Measurements from ENCODE around the gene PIP5K1C. TPM values are rescaled to one million over a fixed set of nuclear protein-coding genes. Genes with fewer than 3 reads are reported as not detected.
A peak's percentile ranks its signal among the peaks of the same experiment; 100 is the strongest.

The PIP5K1C gene
- total and polyA plus RNA-seq, 10 of the 15 experiments (the other 5 are each of a cell fraction or from before 2014, with no cell fraction given) = 0.39 to 19.6 (median 5.3) TPM

DNA sequence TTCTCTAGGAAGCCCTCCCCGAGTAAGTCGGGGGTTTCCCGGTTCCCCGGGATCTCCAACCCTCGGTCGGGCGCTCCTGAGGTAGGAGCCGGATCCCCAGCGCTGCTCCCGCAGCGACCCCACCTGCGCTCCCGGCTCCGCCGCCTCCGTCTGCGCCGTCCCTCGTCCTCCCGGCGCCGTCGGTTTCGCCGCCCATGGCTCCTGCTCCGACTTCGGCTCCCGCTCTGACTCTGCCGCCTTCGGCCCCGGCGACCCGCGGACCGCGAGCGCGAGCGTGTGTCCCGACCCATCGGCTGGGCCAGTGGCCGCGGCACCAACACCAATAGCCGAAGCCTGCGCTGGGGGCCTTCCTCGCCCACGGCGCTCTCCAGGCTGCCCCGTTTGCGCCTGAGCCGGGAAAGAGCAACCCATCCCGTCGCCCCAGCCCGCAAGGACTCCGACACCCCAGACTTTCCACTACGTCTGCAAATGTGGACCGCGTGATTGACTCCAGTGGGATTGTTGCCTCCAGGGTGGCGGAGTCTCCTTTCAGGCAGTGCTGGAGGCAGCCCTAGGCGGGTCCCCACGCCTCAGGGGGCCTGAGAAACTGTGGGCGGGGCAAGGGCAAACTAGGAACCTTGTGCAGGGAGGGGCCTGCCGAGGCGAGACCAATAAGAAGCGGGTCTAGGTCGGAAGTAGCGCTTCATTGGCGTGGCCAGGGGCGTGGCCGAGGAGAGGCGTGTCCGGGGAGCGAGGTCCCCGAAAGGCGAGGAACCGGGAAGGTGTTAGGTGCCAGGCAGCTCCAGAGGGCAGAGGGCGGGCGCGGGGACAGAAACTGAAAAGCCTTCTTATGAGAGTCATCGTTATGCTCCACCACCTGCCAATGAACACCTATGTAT is 73.6 kb downstream of the PIP5K1C start, which contains the start of gene CACTIN (continued):
- peak; percentile 79; the same call in 1 of the 2 replicates for TF ChIP-seq SMARCA5 (IDR thresholded peaks at IDR 0.05)
- TF ChIP-seq, protein P1, sequence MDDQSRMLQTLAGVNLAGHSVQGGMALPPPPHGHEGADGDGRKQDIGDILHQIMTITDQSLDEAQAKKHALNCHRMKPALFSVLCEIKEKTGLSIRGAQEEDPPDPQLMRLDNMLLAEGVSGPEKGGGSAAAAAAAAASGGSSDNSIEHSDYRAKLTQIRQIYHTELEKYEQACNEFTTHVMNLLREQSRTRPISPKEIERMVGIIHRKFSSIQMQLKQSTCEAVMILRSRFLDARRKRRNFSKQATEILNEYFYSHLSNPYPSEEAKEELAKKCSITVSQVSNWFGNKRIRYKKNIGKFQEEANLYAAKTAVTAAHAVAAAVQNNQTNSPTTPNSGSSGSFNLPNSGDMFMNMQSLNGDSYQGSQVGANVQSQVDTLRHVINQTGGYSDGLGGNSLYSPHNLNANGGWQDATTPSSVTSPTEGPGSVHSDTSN (IDR thresholded peaks at IDR 0.05; ENCODE audit: insufficient replicate concordance, low read depth, low read length) = no peak
- TF ChIP-seq ETV6 (conservative IDR thresholded peaks at IDR 0.05 in 1 of 2, IDR thresholded peaks at IDR 0.05 in 1 of 2; ENCODE audit: borderline replicate concordance in 1 of 2, low read depth in 1 of 2) = no peak; a peak in 1 of 4 replicates
- TF ChIP-seq, protein P2, sequence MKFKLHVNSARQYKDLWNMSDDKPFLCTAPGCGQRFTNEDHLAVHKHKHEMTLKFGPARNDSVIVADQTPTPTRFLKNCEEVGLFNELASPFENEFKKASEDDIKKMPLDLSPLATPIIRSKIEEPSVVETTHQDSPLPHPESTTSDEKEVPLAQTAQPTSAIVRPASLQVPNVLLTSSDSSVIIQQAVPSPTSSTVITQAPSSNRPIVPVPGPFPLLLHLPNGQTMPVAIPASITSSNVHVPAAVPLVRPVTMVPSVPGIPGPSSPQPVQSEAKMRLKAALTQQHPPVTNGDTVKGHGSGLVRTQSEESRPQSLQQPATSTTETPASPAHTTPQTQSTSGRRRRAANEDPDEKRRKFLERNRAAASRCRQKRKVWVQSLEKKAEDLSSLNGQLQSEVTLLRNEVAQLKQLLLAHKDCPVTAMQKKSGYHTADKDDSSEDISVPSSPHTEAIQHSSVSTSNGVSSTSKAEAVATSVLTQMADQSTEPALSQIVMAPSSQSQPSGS (IDR thresholded peaks at IDR 0.05; ENCODE audit: low read length) = no peak
- TF ChIP-seq PKNOX1 (IDR thresholded peaks at IDR 0.05) = peak; percentile 32; the same call in 1 of the 2 replicates
- TF ChIP-seq, protein P3, sequence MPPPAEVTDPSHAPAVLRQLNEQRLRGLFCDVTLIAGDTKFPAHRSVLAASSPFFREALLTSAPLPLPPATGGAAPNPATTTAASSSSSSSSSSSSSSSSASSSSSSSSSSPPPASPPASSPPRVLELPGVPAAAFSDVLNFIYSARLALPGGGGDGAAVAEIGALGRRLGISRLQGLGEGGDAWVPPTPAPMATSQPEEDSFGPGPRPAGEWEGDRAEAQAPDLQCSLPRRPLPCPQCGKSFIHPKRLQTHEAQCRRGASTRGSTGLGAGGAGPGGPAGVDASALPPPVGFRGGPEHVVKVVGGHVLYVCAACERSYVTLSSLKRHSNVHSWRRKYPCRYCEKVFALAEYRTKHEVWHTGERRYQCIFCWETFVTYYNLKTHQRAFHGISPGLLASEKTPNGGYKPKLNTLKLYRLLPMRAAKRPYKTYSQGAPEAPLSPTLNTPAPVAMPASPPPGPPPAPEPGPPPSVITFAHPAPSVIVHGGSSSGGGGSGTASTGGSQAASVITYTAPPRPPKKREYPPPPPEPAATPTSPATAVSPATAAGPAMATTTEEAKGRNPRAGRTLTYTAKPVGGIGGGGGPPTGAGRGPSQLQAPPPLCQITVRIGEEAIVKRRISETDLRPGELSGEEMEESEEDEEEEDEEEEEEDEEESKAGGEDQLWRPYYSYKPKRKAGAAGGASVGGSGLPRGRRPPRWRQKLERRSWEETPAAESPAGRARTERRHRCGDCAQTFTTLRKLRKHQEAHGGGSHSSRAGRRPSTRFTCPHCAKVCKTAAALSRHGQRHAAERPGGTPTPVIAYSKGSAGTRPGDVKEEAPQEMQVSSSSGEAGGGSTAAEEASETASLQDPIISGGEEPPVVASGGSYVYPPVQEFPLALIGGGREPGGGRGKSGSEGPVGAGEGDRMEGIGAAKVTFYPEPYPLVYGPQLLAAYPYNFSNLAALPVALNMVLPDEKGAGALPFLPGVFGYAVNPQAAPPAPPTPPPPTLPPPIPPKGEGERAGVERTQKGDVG (CRISPR knock-in tag; IDR thresholded peaks at IDR 0.05) = no peak
- TF ChIP-seq NR2F1 (conservative IDR thresholded peaks at IDR 0.05) = peak; percentile 36
- no peak for TF ChIP-seq CEBPZ (IDR thresholded peaks at IDR 0.05; ENCODE audit: low read depth, low read length)
- TF ChIP-seq, protein P4, sequence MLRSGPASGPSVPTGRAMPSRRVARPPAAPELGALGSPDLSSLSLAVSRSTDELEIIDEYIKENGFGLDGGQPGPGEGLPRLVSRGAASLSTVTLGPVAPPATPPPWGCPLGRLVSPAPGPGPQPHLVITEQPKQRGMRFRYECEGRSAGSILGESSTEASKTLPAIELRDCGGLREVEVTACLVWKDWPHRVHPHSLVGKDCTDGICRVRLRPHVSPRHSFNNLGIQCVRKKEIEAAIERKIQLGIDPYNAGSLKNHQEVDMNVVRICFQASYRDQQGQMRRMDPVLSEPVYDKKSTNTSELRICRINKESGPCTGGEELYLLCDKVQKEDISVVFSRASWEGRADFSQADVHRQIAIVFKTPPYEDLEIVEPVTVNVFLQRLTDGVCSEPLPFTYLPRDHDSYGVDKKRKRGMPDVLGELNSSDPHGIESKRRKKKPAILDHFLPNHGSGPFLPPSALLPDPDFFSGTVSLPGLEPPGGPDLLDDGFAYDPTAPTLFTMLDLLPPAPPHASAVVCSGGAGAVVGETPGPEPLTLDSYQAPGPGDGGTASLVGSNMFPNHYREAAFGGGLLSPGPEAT (IDR thresholded peaks at IDR 0.05; ENCODE audit: low read depth) = peak; percentile 100
- peak; percentile 65; the same call in 1 of the 2 replicates for TF ChIP-seq CREM (IDR thresholded peaks at IDR 0.05; ENCODE audit: low read depth)
- 0 out of 4 replicates have a peak, but pooled peaks of 1 of the 2 experiments have one; percentile 20 for TF ChIP-seq EP300 (IDR thresholded peaks at IDR 0.05; ENCODE audit: borderline replicate concordance in 1 of 2, control insufficient read depth in 1 of 2, low read depth in 2 of 2, low read length in 2 of 2)
- TF ChIP-seq SMAD5 (IDR thresholded peaks at IDR 0.05; ENCODE audit: low read depth) = peak; percentile 19; the same call in 1 of the 2 replicates
- 0 out of 2 replicates have a peak, but pooled peaks have one; percentile 64 for TF ChIP-seq TARDBP (IDR thresholded peaks at IDR 0.05; ENCODE audit: borderline replicate concordance)
- TF ChIP-seq NFIC (IDR thresholded peaks at IDR 0.05; ENCODE audit: low read depth, low read length) = no peak
- no peak for TF ChIP-seq ZNF622 (IDR thresholded peaks at IDR 0.05)
